Germinal center (tissue), 1 donor: ENCODE measurements around the gene TMEM167B.

Source experiments
- DNase-seq: peaks from one replicate; pipeline ENCODE4 v3.0.0; 2012; ENCODE audit warnings: mixed read lengths, low spot score

Gene TMEM167B

GRCh38 chr1:109083501-109083900, 7.1 kb upstream of the TMEM167B start:
- DNase-seq = no peak

GRCh38 chr1:109083923-109084322, 6.6 kb upstream of the TMEM167B start:
- DNase-seq = no peak

GRCh38 chr1:109084563-109085517, 5.7 kb upstream of the TMEM167B start:
- no peak for DNase-seq

GRCh38 chr1:109089242-109090015, 1.1 kb upstream of the TMEM167B start:
- DNase-seq = peak; percentile 63

- DNase-seq = no peak
These were observed 694 bp downstream of the TMEM167B start for GRCh38 chr1:109091078-109091838.

- no peak for DNase-seq
These were observed 1.3 kb downstream of the TMEM167B start for GRCh38 chr1:109091839-109092193.

- DNase-seq = no peak
These were observed 3.8 kb downstream of the TMEM167B start for GRCh38 chr1:109094377-109094803.

- no peak for DNase-seq
These were observed 4.3 kb downstream of the TMEM167B start for GRCh38 chr1:109094871-109095270.

- no peak for DNase-seq
These were observed 5.1 kb downstream of the TMEM167B start for GRCh38 chr1:109095631-109096030.

GRCh38 chr1:109096120-109096519, 5.6 kb downstream of the TMEM167B start:
- DNase-seq = no peak

- peak; percentile 93 for DNase-seq
These were observed 9.6 kb downstream of the TMEM167B start for GRCh38 chr1:109099938-109100773.

- DNase-seq = no peak
These were observed 14.0 kb downstream of the TMEM167B start for GRCh38 chr1:109104364-109105151.

GRCh38 chr1:109105881-109106280, 15.3 kb downstream of the TMEM167B start:
- no peak for DNase-seq

- DNase-seq = no peak
These were observed 17.2 kb downstream of the TMEM167B start for GRCh38 chr1:109107785-109108184.

- no peak for DNase-seq
These were observed 19.3 kb downstream of the TMEM167B start for GRCh38 chr1:109109906-109110305.

- DNase-seq = no peak
These were observed 21.0 kb downstream of the TMEM167B start for GRCh38 chr1:109111386-109112055.

- peak; percentile 28 for DNase-seq
These were observed 21.6 kb downstream of the TMEM167B start for GRCh38 chr1:109112056-109112651.

GRCh38 chr1:109112652-109113285, 22.2 kb downstream of the TMEM167B start:
- DNase-seq = peak; percentile 81
